Activated CD4-positive, alpha-beta T cell treated with anti-CD3 and anti-CD28 coated beads for 1 hour (primary cell): ENCODE data around the gene KCNQ2.
"Not testable (repeated sequence)": the region's sequence is repeated elsewhere in the genome, so short reads cannot be mapped to it uniquely, and the experiment has no call there.

ENCODE experiments used
- DNase-seq: peaks from one replicate; pipeline ENCODE4 v3.0.0-alpha.2; 2020

Gene KCNQ2

DNA sequence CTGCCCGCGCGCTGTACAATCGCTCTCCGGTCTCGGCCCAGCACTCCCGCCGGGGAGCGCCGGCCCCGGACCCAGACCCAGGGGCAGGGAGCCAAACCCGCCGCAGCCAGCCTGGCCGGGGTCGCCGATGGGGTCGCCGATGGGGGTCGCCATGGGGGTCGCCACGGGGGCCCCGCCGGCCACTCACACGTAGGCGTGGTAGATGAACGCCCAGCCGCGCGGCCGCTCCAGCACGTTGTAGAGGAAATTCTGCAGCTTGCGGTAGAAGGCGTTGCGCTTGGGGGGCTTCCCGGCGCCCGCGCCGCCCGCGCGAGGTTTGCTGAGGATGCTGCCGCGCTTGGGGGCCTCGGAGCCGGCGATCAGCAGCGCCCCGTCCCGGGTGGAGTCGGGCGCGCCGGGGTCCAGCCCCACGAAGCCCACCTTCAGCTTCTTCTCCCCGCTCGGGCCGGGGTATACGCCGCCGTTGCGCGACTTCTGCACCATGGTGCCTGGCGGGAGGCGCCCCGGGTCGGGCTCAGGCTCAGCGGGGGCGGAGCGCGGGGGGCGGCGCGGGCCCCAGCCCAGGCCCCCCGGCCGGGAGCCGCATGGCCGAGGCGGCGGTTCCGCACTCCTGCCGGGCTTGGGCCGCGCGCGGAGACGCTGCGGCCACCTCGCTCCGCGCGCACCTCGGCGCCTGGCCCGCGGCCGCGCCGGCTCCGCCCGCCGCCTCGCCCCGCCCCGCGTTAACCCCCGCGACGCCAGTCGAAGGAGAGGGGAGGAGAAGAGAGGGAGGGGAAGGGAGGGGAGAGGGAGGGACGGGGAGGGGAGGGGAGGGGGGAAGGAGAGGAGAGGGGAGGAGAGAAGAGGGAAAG is at the start of gene KCNQ2:
Gene KCNQ2, minus strand, starts transcription at position 675 of the 851 bp plus-strand sequence. Its CDS starts 192 bp downstream, at position 483.
- DNase-seq = no peak

DNA sequence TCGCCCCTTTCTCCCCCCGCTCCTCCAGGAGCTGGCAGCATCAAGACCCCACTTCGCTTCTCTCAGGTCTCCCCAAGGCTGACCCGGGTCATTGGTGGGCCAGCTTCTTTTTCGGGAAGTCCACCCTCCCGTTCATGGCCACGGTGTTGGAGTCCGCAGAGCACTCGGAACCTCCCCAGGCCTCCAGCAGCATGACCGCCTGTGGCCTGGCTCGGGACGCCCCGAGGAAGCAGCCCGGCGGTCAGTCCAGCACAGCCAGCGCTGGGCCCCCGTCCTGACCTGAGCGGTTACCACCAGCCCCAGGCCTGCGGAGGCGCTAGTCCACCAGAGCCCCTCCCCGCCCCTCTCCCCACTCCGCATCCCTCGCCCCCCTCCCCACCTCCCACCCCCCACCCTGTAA is 49.1 kb upstream of the KCNQ2 start:
- DNase-seq = no peak

DNA sequence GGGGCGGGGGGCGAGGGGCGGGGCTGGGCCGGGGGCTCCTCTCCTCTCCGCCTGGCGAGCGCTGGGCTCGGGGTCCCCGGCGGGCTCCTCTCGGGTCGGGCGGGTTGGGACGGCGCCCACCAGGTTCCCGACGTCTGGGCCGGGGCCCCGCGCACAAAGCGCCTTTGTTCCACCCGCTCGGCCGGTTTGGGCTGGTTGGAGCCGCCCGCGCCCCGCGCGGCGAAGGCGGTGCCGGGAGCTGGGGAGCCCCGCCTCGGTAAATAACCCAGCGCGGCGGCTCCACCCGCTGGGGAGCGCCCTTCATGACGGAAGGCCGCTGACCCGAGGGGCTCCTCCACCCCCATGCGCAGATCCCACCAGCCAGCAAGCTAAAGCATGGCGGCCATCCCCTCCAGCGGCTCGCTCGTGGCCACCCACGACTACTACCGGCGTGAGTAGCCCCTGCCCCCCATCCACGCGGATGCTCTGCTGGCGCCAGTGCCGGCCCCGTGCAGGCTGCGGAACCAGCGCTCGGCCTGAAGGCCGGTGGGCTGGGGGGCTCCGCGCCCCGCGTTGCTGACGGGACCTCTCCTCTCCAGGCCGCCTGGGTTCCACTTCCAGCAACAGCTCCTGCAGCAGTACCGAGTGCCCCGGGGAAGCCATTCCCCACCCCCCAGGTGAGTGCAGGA is 48.6 kb upstream of the KCNQ2 start:
- DNase-seq = peak; percentile 52

DNA sequence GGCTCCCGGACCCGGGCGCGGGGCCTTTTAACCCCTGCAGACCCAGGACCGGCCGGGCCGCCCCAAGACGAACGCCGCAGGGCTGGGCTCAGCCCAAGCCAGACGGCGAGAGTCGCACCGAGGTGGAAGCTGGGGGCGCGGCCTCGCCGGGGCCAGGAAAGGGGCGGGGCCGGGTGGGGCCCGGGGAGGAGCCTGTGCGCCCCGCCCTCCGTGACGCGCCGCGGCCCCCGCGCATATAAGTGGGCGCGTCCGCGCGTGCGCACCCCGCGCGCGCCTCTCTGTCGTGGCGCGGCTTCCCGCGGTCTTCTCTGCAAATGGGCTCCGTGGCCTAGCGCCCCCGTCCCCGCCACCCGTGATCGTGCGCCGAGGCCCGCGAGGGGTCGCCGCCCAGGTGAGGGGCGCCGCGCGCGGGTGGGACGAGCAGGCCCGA is 48.1 kb upstream of the KCNQ2 start, which contains the start of gene PPDPF:
Gene PPDPF, plus strand, starts transcription at position 262 of the 430 bp plus-strand sequence. CDS start 544 bp downstream, outside the sequence.
- DNase-seq = peak; percentile 82

DNA sequence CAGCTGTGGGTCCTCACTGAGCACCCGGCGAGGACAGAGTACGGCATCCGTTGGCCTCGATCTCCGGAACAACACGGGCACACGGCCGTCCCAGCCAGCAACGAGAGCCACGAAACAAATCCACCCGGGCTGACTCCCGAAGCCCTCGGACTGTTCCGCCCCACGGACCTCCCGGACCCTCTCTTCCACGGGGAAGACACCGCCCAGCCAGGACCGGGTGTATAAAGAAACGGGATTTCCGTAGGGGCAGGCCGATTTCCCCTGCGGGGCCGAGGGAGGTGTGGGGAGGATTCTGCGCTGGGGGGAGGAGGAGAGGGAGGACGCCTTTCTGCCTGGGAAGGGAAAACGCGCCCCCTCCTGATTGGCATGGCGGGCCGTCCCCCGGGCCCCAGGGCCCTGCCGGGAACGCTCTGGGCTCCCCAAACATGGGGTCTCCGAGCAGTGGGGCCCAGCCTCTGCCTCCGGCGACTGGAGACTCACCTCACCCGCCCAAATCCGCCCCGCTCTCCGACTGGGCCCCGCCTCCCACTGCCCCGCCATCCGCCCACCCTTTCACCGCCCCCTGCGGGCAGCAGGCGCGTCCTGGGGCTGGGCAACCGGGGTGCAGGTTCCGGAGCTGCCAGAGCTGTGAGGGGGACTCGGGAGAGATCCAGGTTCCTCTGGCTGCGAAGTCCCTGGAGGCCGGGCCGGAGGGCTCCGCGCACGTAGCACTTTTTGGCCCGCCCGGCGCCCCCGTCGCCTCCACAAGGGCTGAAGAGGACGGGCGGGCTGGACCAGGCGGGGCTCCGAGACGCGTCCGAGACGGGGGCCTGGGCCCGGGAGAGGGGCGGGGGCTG is 47.4 kb upstream of the KCNQ2 start:
- DNase-seq = peak; percentile 47

DNA sequence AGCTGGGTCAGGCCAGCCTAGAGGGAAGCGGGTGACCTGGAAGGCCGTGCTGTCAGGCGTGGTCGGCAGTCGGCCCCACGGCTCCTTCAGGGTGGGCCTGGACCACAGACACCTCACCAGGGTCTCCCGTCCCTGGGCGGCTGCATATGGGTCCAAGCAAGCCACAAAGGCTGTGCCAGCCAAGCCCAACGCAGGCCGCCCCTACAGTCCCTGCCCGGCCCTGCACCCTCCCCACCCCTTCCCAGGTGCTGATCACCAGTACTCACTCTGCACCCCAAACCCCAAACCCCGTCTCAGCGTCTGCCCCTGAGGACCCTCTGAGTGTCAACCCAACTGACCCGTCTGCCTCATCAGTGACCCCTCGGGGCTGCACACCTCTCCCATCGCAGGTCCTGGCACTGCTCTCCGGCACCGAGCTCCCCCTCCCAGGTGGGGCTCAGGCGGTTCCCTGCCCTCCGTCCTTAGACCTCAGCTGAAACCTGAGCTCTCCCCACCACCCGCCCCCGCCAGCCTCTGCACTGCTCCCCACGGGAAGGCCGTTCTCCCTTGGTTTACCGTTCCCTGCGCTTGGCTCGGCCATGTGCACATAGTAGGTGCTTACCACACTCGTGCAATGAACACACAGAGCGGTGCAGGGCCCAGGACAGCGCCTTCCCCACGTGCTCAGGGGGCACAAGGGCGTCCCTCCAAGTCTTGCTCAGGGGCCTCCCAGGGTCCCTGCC is 46.7 kb upstream of the KCNQ2 start:
- DNase-seq = no peak

DNA sequence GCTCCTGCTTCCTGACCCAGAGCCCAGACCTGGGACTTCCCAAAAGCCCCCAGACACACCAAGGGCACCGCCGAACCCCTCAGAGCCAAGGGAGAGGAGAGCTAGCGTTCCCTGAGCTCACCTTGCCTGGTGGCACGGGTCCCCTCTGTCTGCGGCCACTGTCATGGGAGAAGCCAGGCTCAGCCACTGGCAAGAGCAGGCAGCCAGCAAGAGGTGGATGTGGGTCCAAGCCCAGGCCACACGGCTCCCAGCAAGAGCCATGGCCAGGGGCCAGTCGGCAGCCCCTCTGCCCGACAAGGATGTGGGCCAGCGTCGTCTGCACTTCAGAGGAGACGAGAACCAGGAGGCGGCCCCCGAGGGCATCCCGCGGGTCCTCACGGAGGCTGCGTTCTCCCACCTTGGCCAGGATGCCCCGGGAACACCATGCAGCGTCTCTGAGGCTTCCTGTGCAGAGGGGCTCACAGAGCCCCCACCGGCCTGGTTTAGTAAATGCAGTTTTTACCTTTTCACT is 46.0 kb upstream of the KCNQ2 start:
- DNase-seq = no peak

DNA sequence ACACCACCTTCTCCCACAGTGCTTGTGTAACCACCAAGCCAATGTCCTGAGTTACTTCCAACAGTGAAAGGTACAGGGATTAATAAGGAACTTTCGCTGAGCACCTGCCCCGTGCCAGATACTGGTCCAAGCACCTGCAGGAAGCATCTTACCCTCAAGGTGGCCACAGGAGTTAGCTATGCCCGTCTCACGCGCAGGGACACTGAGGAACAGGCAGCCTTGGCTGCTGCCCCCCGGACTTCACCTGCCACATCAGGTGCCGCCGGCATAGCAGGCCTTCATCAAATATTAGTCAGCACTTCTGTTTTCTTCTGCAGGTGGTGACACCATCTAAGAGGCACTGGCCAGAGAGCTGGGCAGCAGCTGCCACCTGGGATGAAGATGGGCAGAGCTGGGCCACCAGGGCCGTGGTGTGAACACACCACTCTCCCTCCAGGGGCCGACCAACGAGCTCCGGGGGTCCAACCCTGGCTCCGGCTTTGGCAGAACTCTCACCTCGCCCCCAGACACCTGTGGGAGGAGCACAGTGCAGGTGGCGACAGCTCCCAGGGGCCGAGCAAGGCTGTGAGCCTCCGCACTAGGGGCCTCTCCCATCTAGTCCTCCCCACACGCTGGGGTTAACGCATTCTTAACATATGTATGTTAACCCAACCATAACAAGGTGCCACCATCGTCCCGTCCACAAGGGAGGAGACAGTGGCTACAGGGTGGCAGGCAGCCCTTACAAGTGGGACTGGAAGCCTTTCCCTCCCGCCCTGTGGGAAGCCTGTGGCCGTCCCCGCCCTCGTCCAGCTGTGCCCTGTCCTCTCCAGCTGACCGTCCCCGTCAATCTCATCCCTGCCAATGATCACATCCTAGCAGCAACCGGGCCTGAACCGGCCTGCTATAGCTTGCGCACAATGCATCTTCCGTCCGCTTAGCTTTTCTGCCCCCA is 45.2 kb upstream of the KCNQ2 start:
- no peak for DNase-seq

DNA sequence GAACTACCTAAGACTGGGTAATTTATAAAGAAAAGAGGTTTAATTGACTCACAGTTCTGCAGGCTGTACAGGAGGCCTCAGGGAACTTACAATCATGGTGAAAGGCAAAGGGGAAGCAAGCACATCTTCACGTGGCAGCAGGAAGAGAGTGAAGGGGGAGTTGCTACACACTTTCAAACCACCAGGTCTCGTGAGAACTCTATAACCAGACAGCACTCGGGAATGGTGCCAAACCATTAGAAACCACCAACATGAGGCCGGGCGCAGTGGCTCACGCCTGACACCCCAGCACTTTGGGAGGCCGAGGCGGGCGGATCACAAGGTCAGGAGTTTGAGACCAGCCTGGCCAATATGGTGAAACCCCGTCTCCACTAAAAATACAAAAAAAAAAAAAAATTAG is 42.1 kb upstream of the KCNQ2 start:
- DNase-seq = not testable (repeated sequence)

DNA sequence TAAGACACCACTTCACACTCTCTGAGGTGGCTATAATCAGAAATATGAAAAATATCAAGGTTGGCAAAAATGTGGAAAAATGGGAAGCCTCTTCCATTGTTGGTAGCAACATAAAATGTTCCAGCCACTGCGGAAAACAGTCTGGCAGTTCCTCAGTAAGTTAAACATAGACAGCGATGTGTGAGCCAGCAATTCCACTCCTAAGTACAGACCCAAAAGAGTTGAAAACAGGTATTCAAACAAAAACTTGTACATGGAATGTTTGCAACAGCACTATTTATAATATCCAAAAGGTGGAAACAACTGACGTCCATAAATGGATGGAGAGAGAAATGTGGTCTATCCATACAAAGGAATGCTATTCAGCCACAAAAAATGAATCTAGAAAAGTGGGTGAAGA is 40.8 kb upstream of the KCNQ2 start:
- DNase-seq = no peak

DNA sequence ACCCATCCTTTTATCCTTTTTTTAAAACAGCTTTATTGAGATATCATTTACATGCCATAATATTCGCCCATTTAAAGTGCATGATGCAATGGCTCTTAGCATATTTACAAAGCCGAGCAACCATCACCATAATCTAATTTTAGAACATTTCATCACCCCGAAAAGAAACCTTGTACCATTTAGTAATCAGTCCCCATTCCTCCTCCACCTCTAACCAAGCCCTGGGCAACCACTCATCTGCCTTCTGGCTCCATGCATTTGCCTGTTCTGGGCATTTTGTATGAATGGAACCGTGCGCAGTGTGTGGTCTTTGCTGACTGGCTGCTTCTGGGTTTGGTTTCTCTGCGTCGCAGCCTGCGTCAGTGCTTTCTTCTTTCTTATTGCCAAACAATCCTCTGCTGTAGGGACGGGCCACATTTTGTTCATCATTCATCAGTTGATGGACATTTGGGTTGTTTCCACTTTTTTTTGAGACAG is 36.7 kb upstream of the KCNQ2 start:
- no peak for DNase-seq

DNA sequence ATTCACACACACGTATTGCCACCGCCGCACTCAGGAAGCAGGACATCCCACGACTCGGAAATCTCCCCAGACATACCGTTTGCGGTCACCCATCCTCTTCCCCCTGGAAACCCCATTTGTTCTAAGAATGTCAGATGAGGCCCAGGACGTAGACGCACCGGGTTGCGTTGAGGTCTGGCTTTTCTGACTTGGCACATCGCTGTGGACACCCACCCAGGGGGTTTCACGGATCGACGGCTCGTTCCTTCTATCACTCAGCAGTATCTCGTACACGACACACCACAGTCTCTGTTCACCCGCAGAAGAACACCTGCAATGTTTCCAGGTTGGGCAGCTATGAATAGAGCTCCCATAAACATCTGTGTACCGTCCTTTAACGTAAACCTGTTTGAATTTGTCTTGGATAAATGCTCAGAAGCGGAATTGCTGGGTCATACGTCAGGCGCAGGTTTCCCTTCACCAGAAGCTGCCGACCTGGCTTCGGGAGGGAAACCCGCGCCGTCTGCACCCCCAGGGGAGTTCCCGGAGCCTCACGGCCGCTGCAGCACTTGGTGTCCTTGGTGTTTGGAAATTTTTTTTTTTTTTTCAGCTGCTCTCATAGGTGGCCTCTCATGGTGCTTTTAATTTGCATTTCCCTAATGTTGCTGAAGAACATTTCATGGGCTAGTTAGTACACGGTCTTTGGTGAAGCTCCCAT is 35.8 kb upstream of the KCNQ2 start:
- no peak for DNase-seq

DNA sequence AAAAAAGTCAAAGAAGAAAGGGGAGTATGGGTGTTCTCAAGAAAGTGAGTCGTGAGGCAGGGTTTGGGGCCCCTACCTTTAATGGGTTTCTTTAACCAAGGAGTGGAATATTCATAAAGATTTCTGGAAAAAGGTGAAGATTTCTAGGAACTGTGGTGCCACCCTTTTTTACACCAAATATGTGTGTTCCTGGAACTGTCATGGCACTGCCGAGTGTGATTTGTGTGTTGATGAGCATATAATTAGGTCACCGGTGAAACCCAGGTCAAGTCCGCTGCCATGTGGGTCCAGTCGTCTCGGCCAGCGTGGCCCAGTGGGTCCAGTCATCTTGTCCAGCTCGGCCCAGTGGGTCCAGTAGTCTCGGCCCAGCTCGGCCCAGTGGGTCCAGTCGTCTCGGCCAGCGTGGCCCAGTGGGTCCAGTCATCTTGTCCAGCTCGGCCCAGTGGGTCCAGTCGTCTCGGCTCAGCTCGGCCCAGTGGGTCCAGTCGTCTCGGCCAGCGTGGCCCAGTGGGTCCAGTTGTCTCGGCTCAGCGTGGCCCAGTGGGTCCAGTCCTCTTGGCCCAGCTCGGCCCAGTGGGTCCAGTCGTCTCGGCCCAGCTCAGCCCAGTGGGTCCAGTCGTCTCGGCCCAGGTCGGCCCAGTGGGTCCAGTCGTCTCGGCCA is 34.8 kb upstream of the KCNQ2 start:
- DNase-seq = no peak

DNA sequence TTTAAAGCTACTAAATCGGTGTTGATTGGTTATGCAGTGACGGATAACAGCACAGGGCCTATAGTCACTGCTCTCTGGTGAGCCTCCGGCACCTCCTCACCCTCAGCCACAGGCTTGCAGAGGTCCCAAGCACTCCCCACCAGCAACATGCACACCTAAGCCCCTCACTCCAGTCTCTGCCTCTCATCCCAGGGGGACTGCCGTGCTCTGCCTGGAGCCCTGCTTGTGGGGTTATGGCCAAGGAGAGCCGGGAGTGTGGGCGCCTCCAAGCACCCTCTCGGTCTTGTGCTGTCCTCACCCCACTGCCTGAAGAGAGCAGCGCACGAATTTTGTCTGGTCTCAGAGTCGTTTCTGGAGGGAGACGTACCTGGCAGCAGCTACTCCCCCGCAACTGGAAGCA is 33.3 kb upstream of the KCNQ2 start:
- DNase-seq = no peak

DNA sequence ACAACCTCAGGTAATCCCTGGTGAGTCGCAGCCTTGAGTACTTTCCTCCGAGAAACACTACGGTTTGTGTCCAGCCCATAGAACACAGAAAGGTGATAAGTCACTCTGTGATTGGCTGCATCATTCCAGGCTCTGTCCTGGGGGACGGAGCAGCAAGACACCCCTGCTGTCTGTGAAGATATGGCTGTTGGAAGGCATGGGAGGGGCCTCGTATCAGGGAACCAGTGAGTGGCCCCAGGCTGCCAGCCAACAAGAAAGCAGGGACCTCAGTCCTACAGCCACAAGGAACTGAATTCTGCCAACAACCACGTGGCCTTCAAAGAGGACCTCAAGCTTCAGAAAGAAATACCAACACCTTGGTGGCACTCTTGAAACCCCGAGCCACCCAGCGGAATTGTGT is 32.8 kb upstream of the KCNQ2 start:
- DNase-seq = no peak

DNA sequence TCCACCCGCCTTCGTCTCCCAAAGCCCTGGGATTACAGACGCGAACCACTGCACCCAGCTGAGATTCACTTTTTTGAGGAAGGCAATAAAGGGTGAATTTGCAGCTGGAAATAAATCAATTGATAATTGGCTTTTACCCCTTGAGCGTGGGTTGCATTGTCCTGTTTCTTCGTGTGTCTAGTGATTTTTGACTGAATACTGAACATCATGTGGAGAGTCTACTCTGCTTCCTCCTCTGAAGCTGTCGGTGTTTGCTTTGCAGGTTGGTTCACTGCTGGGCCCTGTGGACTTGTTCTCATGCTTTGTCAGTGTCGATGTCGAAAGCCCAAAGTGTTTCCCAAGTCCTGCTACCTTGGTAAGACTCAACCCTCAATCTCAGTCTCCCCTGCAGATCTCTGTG is 32.2 kb upstream of the KCNQ2 start:
- no peak for DNase-seq

DNA sequence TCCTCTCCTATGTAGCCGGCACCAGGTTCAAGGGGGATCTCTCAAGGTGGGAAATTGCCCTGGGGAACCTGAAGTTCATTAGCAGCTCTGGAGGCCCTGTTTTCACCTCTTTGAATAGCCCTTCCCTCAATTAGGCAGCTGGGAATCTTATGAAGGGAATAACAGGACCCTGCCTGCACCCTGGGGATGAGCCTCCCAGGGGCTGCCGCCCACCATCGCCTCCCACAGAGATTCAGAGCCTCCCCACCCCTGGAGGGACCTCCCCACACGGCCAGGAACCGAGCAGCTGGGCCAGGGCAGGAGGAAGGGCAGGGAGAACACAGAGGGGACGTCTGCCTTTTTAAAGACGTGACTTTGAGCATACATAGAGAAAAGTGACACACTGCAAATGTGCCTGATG is 31.1 kb upstream of the KCNQ2 start:
- DNase-seq = no peak

DNA sequence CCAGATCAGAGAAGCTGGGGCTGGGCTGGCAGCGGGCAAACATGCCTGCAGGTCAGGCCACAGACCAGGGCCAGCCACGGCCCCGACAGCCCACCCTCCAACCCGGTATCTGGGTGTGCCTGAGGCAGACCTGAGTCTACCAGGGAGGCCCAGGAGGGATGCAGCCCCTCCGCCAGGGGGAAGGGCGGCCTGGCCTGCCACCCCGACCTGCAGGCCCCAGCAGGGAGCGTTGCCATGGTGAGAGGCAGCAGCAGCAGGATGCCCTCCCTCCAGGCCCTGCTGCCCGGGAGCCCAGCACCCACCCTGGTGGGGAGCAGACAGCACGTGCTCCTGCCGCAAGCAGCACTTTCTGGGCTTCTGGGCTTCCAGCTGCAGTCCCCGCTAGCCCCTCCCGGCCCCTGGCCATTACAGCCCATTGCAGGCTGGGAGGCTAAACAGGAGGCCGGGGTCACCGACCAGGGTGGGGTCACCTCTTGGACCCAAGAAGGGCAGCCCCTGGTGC is 30.3 kb upstream of the KCNQ2 start:
- no peak for DNase-seq

DNA sequence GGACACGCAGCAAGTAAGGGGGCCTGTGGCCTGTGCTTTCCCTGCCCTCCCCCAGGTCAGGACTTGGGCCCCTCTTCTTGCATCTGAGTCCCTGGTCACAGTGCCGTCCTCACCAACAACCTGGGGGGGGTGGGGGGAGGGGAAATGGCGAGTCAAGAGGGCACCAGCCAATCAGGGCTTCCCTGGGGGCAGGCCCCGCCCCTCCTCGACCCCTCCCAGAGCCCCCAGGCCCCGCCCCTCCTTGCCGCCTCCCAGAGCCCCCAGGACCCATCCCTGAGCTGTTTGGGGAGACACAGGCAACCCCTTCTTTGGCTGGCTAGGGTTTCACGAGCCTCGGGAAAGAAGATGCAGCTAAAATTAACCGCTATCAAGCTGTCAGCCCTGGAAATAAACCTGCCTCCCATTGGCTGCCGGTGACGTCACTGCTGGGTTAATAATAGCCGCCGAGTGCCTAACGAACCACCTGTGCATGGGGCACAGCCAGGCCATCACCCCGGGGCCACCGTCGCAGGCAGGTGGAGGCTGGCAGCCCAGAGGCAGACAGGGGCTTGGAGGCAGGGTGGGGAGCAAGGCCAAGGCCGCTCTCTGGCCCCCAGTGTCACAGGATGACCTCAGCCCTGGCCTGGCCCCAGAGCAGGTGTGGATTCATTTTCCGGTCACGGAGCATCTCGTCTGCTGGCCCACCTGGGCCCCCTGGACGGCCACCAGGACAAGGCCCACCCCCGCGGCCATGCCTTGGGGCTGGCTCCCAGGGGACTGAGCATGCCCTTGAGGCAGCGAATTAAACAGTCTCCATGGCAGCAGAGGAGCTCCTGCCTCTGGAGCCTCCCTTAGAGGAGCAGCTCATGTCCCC is 29.6 kb upstream of the KCNQ2 start:
- no peak for DNase-seq
